ENCODE results near the gene DGKI. TPM values are rescaled to one million over a fixed set of nuclear protein-coding genes. Genes with fewer than 3 reads are reported as not detected.

The DGKI gene
- total and polyA plus RNA-seq, 9 of the 15 experiments (the other 6 are each of a cell fraction or from before 2014, with no cell fraction given), result 0.11 to 0.54 (median 0.15) TPM; not detected in 5

DNA sequence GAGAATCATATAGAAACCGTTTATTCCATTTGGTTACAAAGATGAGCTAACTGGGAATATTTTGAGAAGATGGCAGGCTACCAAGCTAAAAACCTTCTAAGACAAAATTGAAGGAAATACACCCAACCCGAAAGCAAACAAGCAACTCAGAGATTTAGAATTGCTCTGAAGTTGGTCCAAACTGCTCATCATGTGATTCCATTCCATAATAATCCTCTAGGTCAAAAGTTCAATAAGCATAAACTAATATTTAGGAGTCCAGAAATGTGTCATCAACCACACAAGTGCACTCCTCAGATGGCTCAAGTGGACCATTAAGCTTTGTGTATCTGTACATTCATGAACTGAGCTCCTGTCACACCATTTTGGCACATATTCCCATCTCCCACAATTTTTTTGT, 28.7 kb downstream of the DGKI start:
- BruUV-seq (replicated peaks), result no TSS peak

More for the DNA sequence above, 28.7 kb downstream of the DGKI start:
- no peak for TF ChIP-seq SP2 (IDR thresholded peaks at IDR 0.05; ENCODE audit: extremely low read depth, low read depth, low read length, poor library complexity, severe bottlenecking)
- no peak for TF ChIP-seq ZNF584 (CRISPR knock-in tag; IDR thresholded peaks at IDR 0.05; ENCODE audit: low read depth)
- TF ChIP-seq CBFB (CRISPR knock-in tag; IDR thresholded peaks at IDR 0.05), result no peak
- TF ChIP-seq, protein P1, sequence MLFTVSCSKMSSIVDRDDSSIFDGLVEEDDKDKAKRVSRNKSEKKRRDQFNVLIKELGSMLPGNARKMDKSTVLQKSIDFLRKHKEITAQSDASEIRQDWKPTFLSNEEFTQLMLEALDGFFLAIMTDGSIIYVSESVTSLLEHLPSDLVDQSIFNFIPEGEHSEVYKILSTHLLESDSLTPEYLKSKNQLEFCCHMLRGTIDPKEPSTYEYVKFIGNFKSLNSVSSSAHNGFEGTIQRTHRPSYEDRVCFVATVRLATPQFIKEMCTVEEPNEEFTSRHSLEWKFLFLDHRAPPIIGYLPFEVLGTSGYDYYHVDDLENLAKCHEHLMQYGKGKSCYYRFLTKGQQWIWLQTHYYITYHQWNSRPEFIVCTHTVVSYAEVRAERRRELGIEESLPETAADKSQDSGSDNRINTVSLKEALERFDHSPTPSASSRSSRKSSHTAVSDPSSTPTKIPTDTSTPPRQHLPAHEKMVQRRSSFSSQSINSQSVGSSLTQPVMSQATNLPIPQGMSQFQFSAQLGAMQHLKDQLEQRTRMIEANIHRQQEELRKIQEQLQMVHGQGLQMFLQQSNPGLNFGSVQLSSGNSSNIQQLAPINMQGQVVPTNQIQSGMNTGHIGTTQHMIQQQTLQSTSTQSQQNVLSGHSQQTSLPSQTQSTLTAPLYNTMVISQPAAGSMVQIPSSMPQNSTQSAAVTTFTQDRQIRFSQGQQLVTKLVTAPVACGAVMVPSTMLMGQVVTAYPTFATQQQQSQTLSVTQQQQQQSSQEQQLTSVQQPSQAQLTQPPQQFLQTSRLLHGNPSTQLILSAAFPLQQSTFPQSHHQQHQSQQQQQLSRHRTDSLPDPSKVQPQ (CRISPR knock-in tag; IDR thresholded peaks at IDR 0.05; ENCODE audit: borderline replicate concordance), result no peak
- TF ChIP-seq, protein P2, sequence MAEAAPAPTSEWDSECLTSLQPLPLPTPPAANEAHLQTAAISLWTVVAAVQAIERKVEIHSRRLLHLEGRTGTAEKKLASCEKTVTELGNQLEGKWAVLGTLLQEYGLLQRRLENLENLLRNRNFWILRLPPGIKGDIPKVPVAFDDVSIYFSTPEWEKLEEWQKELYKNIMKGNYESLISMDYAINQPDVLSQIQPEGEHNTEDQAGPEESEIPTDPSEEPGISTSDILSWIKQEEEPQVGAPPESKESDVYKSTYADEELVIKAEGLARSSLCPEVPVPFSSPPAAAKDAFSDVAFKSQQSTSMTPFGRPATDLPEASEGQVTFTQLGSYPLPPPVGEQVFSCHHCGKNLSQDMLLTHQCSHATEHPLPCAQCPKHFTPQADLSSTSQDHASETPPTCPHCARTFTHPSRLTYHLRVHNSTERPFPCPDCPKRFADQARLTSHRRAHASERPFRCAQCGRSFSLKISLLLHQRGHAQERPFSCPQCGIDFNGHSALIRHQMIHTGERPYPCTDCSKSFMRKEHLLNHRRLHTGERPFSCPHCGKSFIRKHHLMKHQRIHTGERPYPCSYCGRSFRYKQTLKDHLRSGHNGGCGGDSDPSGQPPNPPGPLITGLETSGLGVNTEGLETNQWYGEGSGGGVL (CRISPR knock-in tag; IDR thresholded peaks at IDR 0.05), result no peak
- TF ChIP-seq MCM5 (IDR thresholded peaks at IDR 0.05; ENCODE audit: low read depth), result no peak
- TF ChIP-seq, protein P3, sequence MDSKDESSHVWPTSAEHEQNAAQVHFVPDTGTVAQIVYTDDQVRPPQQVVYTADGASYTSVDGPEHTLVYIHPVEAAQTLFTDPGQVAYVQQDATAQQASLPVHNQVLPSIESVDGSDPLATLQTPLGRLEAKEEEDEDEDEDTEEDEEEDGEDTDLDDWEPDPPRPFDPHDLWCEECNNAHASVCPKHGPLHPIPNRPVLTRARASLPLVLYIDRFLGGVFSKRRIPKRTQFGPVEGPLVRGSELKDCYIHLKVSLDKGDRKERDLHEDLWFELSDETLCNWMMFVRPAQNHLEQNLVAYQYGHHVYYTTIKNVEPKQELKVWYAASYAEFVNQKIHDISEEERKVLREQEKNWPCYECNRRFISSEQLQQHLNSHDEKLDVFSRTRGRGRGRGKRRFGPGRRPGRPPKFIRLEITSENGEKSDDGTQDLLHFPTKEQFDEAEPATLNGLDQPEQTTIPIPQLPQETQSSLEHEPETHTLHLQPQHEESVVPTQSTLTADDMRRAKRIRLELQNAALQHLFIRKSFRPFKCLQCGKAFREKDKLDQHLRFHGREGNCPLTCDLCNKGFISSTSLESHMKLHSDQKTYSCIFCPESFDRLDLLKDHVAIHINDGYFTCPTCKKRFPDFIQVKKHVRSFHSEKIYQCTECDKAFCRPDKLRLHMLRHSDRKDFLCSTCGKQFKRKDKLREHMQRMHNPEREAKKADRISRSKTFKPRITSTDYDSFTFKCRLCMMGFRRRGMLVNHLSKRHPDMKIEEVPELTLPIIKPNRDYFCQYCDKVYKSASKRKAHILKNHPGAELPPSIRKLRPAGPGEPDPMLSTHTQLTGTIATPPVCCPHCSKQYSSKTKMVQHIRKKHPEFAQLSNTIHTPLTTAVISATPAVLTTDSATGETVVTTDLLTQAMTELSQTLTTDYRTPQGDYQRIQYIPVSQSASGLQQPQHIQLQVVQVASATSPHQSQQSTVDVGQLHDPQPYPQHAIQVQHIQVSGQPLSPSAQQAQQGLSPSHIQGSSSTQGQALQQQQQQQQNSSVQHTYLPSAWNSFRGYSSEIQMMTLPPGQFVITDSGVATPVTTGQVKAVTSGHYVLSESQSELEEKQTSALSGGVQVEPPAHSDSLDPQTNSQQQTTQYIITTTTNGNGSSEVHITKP (IDR thresholded peaks at IDR 0.05; ENCODE audit: partially characterized antibody), result no peak
- no peak for TF ChIP-seq ZNF785 (CRISPR knock-in tag; IDR thresholded peaks at IDR 0.05)
- TF ChIP-seq EGR1 (conservative IDR thresholded peaks at IDR 0.05), result no peak
- ChIA-PET POLR2A (interaction anchor here (0.9 to 1.2 kb wide), 3 partner anchors 11 to 22 kb away, joined by 3 read pairs; no protein-coding TSS in a partner anchor), CTCF (ENCODE audit: low intra/inter-chr PET ratio) (interaction anchor here (1.1 kb wide), 1 partner anchor 81 kb away, joined by 3 read pairs; no protein-coding TSS in a partner anchor)
- FAIRE-seq (no peak), ATAC-seq (no peak), DNase-seq (ENCODE audit: extremely low read depth in 1 of 4, low spot score in 3 of 4) (no peak)
- 4% methylated on average over 2 of the region's 2 CpGs for WGBS (ENCODE audit: insufficient coverage, low coverage, missing lambda C conversion rate)
- no peaks in the 10 kb centered on the region for H3K9me3 ChIP-seq (replicated peaks; ENCODE audit: control insufficient read depth, insufficient read depth, low read depth, low read length)
- in situ Hi-C loops (cut with MboI), result no loop called here
- no peak overlapping the region for H3K4me3 ChIP-seq
- no peaks in the 10 kb centered on the region for H3K36me3 ChIP-seq (ENCODE audit: control insufficient read depth, insufficient read depth, low read length)
- H3K4me1 ChIP-seq (replicated peaks in 1 of 2; ENCODE audit: control insufficient read depth in 2 of 2, insufficient read depth in 2 of 2, low read length in 2 of 2), result no peaks in the 10 kb centered on the region
- no peak overlapping the region for H3K27ac ChIP-seq (ENCODE audit: extremely low read depth, low read depth, low read length)
- H3K27me3 ChIP-seq (ENCODE audit: control insufficient read depth in 2 of 2, insufficient read depth in 2 of 2, low read length in 2 of 2), result peaks cover 6 to 21% of the 10 kb centered on the region in 2 experiments
- no peak overlapping the region for H2AFZ ChIP-seq (ENCODE audit: low read depth, low read length)
- intact Hi-C loops (cut with micrococcal nuclease), result no loop called here
- no peak overlapping the region for H3K9ac ChIP-seq (ENCODE audit: insufficient read depth in 1 of 2, low read depth in 2 of 2, low read length in 2 of 2)
- H3K79me2 ChIP-seq (ENCODE audit: control insufficient read depth, insufficient read depth, low read length), result no peaks in the 10 kb centered on the region
- H3K4me2 ChIP-seq (ENCODE audit: insufficient read depth, low read length), result no peak overlapping the region
- no peaks in the 10 kb centered on the region for H3K9me1 ChIP-seq (ENCODE audit: control insufficient read depth, insufficient read depth, low read length)
- no peaks in the 10 kb centered on the region for H4K20me1 ChIP-seq (replicated peaks; ENCODE audit: control insufficient read depth, insufficient read depth, low read length)
